ENCODE results near the gene PDZK1.
"Not testable (repeated sequence)": the region's sequence is repeated elsewhere in the genome, so short reads cannot be mapped to it uniquely, and the experiment has no call there.

- not testable (repeated sequence) for TF ChIP-seq CTCF, POLR2A (IDR thresholded peaks at IDR 0.05)
Measured at GRCh38 chr1:145622177-145622576, 85.0 kb downstream of the PDZK1 start.

Data from testis (tissue), 2 donors.